Ammon's horn (tissue), 1 donor: ENCODE data around the gene METTL25B.
"Not testable (repeated sequence)": the region's sequence is repeated elsewhere in the genome, so short reads cannot be mapped to it uniquely, and the experiment has no call there.

Source experiments
- DNase-seq: peaks from one replicate; pipeline ENCODE4 v3.0.0-alpha.2; 2016; ENCODE audit warnings: low spot score

Gene METTL25B

DNA sequence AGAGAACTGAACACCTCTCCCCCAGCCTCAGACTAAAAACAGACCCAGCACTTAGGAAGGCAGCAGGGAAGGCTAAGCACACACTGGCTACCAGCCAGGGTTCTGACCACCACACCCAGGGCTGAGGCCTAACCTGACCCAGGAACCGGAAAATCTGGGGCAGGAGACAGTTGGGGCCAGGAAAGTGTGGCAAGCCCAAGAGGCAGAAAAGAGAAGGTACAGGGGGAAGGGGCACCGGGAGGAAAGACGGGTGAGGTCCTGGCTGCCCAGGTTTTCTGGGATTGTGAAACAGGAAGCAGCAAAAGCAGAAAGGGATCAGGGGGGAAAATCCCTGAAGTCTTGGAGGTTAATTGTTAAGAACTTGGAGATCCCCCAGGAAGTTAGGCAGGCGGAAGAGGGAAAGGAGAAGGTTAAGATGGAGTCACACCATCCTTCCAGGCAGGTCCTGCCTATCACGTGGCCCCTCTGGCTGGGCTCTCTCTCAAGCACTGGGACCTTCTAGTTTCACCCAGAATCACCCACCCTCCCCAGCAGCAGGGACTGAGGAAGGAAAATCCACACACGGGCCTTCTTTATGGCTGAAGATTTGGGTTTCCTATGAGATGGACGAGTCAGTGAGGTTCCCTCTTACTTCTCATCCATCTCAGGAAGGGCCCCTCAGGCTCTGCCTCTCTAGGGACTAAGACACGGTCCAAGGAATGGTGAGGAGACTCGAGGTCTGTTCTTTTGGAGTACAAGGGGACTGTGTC lies 20.6 kb downstream of the METTL25B start:
- DNase-seq: no peak

DNA sequence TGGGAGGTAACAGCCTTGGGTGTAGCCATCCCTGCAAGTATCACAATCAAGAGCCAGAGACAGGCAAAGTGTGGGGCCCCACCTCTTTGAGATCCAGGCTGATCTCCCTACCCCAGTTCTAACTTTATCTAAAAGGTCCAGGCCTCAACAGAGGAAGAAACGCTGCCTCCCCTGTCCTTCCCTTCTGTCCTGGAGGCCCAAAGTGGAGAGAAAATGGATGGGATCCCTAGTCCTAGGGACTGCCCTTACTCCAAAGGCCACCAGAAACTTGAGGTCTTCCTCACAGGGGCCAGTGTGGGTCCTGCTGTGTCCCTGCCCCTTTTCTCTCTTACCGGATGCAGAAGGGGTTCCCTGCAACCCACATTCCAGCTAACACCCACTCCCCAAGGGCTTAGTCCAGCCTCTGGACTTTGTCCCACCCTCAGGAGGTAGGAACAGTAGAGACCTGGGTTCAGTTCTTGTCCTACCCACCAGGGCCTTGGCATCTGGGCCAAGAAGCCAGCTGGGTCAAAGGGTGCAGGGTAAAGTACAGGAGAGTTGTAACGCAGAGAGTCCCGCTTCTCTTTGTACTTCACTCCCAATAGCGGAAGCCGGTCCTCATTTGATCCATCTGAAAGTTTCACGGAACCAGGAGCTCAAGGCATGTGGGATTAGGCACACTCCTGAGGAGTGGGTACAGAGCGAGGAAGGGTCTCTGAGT lies 21.3 kb downstream of the METTL25B start:
- DNase-seq: no peak

DNA sequence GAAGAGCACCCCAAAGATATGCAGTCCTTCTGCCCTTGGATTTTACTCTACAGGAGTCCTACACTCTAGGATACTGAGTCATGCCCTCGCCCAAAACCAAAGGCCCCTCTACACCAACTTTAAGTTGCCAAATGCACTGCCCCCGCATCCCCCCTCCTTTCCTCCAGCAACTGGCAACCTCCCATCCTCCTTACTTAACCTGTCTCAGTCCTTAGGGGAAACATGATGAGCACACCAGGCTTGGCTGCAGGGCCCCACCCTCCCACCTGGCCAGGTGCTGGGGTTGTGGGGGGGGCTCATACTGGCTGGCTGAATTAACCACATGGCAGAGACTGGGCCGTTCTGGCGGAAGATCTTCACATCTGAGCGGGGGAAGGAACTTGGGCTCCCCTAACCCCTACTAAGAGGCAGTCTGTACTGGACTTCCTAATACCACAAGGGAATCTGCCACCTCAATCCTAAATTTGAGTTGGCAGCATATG lies 22.0 kb downstream of the METTL25B start:
- no peak for DNase-seq

DNA sequence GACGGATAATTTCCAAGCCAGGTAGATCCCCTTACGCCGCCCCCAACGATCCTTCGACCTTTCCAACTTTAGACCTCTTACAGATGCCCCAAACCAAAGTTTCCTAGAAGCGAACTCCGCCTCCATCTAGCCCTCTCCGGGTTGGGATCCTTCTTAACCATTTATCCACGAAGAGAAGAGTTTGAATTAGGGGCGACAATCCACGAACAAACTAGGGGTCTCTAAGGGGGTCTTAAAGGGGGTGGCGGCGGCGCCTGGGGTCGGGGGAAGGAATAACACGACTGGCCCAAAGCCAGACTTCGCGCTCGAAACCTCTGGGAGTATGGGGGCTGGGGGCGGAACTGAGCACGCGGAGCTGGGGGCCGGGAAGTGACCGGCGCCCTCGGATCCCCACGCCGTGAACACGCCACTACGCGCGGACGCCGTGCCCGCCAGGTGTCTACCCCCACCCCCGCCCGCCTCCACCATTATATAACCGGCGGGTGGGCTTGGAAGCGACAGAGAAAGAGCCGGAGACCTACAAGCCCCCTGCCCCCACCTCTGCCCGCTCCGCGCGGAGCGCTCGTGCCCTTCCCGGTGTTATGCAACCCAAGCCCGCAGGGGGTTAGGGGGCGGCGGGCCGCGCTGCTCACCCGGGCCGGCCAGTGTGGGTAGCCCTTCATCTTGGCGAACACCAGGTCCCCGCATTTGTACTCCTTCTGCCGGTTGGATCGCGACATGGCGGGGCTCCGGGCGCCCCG lies 22.6 kb downstream of the METTL25B start:
- no peak for DNase-seq

DNA sequence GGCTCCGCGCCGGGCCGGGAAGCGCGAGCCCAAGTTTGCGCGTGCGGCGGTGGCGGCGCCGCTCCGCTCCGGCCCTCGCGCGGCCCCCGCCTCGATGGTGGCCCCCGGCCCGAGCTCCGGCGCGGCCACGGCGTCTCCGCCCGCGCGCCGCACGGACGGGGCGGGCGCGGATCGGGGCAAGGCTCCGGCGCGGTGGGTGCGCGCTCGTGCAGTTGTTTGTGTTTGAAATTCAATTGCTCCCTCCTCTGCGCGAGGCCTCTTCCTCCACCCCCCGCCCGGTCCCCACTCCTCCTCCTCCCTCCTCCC lies 23.1 kb downstream of the METTL25B start, which contains the start of gene HDGF:
Gene HDGF (minus strand): TSS at position 225 of the 306 bp plus-strand sequence. CDS start 246 bp downstream, outside the sequence.
- no peak for DNase-seq

DNA sequence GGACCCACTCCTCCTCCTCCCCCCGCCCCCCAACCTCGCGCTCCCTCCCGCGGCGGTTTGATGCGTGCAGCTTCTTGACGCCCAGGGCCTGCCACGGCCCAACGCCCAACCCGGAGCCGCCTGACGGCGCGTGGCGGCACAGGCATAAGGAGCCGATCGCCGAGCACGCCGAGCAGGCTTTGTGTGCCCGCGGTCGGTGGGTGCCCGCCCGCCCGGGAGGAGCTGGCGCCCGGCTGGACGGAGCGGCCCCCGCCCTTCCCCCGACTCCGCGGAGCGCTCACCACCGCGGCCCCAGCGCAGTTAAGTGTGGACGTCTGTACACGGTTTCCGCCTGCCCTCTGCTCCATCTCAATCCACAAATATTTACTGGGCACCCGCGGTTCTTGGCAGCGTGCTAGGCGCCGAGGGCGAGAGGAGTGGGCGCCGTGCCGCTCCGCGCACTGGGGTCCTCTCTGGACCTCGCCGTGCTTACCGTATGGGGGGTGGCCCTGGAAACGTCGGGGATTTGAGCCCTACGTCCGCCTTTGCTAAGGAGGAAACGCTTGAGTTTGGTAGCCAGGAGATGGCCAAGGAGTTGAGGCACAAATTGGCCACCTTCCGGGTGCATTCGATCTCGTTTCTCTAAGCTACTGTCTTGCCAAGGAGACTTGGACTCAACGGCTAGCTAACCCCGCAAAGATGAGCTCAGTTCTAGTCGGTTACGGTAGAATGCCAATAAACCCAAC lies 23.6 kb downstream of the METTL25B start:
- DNase-seq: peak; percentile 98

DNA sequence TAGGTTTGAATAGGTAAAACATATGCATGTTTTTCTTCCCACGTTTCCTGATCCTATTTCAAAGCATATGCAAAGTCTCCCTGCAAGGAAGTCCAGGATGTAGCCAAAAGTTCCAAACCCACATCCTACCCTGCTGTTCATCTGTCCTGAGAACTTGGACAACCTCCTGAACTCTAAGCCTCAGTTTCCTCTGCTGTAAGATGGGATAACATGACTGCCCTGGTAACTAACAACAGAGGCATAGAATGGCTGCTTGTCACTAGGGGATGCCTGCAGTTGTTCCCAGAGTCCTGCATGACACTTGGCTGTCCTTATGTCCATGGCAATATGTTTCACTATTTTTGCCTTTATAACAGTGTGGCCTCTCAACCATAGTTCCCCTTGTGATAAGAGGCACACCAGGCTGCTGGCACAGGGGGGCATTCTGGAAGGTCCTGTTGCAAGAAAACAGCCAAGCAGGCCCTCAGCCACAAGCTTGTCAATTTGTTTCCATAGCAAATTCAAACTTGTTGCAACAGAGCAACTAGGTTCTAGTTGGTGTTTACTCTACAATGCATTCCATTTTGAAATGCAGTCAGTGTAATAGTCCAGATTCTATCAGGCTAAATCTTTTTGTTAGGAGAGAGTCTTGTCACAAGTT lies 24.7 kb downstream of the METTL25B start:
- no peak for DNase-seq

DNA sequence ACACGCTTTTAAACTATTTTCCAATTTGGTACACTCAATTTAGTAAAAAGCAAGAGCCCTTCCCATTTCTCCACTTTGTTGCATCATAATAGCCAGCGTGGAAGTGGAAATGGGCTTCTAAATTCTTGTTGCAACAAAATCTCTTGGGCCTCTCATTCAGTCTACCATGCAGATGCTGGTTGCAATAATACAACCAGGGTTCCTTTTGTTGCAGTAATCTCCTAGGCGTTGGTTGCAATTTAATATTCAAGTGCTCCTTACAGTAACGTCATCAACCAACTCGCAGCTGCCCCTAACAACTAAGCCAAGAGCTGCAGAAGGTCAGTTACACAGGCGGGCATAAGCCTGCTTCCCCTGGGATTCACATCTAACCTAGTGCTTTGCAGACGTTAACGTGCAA lies 25.9 kb downstream of the METTL25B start:
- DNase-seq: no peak

DNA sequence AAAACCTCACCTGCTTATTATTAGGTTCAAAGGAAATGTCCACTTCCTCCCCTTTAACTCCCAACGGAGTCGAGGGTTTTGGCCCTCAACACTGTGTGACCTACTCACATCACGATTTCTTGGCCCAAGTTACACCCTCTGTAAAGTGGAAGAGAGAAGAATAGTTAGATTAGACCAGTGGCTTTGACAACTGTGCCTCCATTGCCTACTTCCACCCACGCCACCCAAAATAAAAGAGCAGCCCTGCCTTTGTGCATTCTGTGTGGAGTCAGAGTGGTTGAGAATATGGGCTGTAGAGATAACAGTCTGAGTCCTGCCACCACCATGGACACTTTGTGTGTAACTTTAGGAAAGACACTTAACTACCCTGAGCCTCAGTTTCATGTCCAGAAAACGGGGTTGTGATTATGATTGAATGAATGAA lies 27.3 kb downstream of the METTL25B start:
- DNase-seq: no peak

DNA sequence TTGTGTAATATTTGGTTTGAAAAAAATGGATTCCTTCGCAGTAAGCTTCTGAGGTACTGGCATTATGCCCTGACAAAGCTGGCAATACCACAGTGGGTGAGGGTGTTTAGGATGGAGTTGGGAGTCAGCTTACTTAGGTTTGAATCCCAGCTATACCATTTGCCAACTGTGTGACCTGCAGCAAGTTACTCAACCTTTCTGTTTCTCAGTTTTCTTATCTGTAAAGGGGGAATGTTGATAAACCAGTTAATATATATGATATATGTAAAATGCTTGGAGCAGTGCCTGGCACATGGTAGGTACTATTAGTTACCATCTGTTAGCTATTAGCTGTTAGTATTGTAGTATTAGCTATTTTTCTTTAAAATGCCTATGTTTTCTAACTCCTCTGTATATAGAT lies 28.1 kb downstream of the METTL25B start:
- DNase-seq: no peak

DNA sequence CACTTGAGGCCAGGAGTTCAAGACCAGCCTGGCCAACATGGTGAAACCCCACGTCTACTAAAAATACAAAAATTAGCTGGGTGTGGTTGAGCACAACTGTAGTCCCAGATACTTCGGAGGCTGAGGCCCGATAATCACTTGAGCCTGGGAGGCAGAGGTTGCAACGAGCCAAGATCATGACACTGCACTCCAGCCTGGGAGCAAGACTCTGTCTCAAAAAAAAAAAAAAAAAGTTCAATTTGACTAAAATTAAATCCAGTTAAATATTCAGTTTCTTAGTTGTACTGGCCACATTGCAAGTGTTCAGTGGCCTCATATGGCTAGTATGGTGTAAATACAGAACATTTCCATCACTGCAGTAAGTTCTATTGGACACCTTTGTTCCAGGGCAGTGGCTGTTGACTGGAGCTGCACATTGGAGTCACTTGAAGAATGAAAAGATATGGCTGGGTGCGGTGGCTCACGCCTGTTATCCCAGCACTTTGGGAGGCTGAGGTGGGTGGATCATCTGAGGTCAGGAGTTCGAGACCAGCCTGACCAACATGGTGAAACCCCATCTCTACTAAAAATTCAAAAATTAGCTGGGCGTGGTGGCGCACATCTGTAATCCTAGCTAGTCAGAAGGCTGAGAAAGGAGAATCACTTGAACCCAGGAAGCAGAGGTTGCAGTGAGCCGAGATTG lies 29.4 kb downstream of the METTL25B start:
- not testable (repeated sequence) for DNase-seq

DNA sequence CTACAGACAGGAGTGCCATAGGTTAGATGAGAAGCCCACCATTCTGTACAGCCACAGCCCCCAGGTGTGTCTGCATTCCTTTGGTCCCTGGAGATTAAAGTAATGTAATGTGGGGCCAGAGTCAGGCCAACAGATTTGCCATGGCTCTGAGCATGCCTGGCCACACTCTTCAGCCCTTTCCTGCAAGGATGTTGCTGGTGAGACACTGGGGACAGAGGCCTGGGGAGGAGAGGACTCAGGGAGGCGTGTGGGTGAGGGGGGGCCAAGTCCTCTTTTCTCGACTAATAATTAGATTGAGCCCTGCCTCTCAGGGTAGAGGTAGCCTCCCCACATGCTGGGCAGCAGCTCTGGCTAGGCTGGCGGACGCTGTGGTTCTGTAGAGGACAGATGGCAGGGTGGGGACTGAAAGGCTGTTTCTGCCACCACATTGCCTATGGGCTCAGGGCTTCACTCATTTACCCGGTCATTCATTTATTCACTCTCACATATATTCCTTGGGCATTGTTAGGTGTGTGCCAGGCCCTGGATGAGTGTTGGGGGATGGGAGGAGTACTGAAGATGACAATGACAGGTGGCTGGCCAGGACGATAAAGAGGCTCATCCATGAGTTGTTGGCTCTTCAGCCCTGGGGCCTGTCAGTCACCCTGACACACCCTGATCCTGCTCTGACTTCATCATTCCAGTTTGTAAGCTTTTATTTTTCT lies 32.0 kb downstream of the METTL25B start:
- no peak for DNase-seq

DNA sequence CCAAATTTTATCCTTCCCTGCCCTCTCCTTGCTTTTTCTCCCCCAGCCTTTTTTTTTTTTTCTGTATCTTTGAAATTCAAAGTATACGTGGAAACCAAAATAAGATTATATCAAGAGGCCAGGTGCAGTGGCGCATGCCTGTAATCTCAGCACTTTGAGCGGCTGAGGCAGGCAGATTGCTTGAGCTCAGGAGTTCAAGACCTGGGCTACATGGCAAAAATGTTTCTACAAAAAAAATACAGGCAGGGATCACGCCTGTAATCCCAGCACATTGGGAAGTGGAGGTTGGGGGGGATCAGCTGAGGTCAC lies 32.5 kb downstream of the METTL25B start:
- no peak for DNase-seq

DNA sequence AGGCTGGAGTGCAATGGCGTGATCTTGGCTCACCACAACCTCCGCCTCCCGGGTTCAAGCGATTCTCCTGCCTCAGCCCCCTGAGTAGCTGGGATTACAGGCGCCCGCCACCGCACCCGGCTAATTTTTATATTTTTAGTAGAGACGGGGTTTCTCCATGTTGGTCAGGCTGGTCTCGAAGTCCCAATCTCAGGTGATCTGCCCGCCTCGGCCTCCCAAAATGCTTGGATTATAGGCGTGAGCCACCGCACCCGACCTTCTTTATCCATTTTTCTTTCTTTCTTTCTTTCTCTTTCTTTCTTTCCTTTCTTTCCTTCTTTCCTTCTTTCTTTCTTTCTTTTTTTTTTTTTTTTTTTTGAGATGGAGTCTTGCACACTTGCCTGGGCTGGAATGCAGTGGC lies 36.9 kb downstream of the METTL25B start:
- DNase-seq: not testable (repeated sequence)

DNA sequence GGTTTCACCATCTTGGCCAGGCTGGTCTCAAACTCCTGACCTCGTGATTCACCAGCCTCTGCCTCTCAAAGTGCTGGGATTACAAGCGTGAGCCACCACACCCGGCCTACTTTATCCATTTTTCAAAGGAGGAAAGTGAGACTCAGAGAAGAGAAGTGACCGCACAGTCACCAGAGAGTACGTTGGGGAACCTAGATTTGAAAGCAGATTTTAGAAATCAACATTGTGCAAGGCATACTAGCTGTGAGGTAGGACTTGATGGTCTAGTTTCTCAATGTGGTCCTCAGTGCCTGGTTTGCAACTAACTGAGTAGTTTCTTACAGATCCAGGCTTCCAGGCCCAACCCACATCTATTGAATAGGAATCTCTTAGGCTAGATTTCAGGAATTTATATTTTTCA lies 37.4 kb downstream of the METTL25B start:
- no peak for DNase-seq

DNA sequence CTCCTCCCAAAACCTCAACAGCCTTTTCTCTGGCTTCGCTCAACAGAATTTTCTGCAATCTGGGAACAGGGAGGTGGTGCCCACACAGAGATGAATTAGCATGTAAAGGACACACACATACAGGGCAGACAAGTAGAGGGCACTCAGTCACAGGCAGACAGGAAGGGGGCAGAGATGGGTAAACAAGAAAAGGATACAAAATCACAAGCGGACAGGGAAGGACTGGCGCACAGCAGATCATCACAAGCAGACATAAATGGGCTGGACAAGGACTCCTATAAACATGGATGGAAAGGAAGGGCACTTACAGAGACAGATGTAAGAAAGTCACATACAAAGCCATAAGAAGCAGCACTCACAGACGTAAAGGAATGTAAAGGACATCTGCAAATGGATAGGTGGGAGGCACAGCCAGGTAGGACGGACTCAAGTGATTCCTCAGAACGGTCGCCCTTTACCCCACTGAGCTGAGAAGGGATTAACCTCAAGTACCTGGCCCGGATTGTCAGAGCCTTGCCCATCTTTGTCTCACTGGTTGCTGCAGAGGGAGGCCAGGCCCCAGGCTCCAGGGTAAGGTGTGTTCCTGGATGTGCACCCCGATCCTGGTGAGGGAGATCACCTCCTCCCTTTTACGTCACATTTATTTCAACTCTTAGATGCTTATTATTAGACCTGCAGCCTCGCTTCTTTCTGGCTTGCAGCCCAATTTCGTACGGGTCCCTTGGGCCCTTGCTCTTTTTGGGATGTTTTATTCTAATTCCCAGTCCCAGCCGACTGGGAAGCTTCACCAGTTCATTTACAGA lies 38.2 kb downstream of the METTL25B start:
- DNase-seq: peak; percentile 40

DNA sequence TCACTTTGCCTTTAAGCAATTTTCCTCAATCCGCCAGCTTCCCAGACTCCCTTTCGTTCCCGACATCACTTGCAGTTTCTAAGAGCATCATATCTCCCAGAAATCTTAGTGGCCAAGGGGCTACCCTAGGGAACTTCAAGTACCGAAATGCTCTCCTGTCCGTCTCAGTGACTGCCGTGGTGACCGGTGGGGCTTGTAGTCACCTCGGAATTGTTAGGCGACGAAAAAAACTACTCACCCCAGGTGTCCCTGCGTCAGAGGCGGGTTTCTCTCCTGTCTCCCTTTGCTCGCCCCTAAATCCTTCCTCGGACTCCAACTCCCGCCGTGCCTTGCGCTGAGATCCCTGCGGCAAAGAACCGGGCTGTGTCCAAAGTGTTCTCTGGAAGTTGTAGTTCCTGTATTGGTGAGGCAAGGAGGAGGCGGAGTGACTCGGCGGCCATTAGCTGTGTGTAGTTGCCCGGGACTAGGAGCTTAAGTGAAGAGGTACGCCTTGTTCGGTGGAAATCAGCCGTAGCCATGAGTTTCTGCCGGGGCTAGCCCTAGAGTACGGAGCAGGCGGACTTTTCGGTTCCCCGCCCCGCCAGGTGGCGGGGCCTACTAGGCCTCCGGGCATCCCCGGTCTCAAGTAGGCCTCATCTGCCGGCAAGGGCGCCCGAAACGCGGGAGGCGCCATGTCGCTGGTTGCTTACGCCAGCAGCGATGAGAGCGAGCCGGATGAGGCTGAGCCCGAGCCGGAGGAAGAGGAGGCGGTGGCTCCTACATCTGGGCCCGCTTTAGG lies 39.0 kb downstream of the METTL25B start, which contains the start of gene PRCC:
Gene PRCC (plus strand): TSS at position 435 of the 778 bp plus-strand sequence. CDS start 237 bp downstream, at position 672.
- DNase-seq: peak; percentile 100

DNA sequence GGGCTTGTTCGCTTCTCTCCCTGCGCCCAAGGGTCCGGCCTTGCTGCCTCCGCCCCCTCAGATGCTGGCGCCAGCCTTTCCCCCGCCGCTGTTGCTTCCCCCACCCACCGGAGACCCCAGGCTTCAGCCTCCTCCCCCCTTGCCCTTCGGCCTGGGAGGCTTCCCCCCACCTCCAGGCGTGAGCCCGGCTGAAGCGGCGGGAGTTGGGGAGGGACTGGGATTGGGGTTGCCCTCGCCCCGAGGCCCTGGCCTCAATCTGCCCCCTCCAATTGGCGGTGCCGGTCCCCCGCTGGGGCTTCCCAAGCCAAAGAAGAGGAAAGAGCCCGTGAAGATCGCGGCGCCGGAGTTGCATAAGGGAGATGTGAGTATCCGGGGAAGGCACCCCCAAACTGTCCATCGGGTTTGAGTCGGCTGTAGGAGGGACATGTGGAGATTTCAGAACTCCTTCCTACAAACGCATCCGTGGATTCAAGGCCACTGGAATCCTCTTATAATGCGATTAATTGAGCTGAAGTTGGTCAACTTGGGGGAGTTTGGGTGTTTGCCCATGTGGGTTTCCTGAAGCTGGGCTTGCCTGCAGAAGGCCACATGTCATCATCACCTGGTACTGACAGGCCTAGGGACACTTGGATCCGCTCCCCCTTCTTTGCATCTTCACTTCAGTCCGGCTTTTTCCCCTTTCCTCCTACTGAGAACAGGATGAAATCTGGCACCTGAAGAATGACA lies 39.8 kb downstream of the METTL25B start:
- DNase-seq: peak; percentile 33
